SW480 (cell line): ENCODE measurements around the gene CNKSR2.
A peak's percentile ranks its signal among the peaks of the same experiment; 100 is the strongest.

Source experiments
- DNase-seq: peaks from one replicate; pipeline ENCODE4 v3.0.0-alpha.2; 2016; ENCODE audit warnings: low spot score

CNKSR2 gene

GRCh38 chrX:21674430-21675186, 300.4 kb downstream of the CNKSR2 start:
- DNase-seq: no peak

GRCh38 chrX:21675931-21676330, 301.7 kb downstream of the CNKSR2 start:
- DNase-seq: no peak

- no peak for DNase-seq
Measured at GRCh38 chrX:21678048-21678612, 303.9 kb downstream of the CNKSR2 start.

GRCh38 chrX:21683941-21684340, 309.7 kb downstream of the CNKSR2 start:
- peak; percentile 10 for DNase-seq

DNA sequence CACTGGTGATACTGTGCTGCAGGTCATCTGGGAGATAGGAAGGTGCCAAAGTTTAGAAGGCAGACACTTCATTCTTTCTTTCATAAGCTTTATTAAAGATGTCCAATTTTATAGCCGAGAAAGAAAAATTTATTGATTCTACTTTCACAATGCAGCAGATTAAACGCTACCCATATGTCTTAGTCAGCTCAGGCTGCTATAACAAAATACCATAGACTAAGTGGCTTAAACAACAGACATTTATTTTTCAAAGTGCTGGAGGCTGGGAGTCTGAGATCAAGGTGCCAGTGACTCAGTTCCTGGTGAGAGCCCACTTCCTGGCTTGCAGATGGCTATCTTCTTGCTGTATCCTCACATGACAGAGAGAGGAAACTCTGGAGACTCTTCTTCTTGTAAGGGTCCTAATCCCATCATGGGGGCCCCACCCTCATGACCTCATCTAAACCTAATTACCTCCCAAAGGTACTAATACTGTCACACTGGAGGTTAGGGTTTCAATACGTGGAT, 317.3 kb downstream of the CNKSR2 start:
- DNase-seq: no peak

DNA sequence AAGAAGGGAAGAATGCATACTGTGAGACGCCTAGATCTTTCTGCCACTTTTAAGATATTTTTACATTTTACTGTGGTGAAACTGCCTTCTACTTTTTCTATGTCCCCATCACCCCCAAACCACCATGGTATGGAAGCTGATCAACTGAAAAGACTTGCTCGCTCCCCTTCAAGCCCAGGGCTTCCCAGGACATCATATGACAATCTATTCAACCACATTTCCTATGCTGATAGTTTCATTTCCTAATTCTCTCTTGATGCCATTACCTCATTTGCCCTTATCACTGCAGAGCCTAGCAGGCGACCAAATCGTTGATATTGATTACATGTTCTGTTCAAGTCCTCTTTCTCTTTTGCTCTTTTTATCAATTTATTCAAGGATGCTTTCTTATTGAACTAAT, 324.1 kb downstream of the CNKSR2 start:
- no peak for DNase-seq

DNA sequence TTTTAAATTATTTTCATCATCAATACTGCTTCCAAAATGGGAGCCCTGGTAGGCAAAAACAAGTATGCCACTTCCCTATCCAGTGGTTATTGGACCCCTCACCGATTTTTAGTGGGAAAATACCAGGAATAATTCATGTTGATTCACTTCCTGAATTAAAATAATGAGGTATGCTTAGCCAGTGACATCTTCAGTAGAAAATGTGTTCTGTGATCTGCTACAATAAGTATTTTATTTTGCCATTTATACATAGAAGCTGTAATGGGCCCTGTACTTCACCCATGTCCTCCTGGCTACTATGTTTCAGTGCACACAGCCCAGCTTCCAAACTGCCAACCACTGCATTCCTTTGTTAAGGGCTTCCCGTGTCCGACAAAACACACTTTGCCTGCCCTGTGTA, 324.9 kb downstream of the CNKSR2 start:
- no peak for DNase-seq

- no peak for DNase-seq
Measured at GRCh38 chrX:21700275-21700674, 326.1 kb downstream of the CNKSR2 start.

DNA sequence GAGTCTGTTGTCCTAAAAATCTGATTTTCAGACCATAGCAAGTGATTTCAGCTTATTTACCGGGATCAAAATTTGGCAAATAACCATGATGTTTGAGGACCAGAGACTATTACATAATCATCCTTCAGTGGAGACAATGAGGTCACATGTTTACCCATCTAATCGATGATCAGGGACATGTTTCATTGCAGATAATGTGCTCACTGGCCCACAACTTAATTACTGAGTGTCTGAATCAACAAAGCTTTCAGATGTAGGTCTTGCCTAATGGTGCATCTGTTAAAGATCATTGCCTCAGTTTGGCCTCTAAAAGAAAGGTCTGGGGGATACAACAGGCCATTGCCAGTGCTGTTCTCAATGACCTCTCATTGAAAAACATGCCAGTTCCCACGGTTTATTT, 326.7 kb downstream of the CNKSR2 start:
- no peak for DNase-seq

DNA sequence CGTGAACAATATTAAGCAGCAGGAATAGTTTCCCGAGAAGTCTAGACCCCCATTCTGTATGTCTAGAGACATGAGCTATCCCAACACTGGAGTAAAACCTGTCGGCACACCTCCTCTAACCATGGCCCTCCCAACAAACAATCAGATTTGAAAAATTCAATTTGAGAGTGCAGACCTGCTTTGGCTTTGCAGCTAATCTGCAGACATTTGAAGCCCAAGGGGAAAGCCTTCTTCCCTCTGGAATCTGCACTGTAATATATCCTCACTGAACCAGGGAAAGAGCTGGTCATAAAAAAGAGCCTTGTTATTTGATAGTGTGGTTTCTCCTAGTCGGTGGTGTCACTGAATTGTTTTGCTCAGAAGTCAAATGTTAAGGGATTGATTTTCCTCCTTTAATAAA, 328.5 kb downstream of the CNKSR2 start:
- no peak for DNase-seq
